GM12878 (cell line): ENCODE measurements around the gene MZT2A. TPM values are rescaled to one million over a fixed set of nuclear protein-coding genes. Genes with fewer than 3 reads are reported as not detected.
"Not testable (repeated sequence)": the region's sequence is repeated elsewhere in the genome, so short reads cannot be mapped to it uniquely, and the experiment has no call there.

Source experiments
- ATAC-seq: fragments of 200-7000 bp; cut with Tn5 transposase; 3 replicates; pipeline ENCODE4 v1.9.1; 2020; ENCODE audit warnings: mild to moderate bottlenecking, moderate library complexity
- BruUV-seq: library from RNA; stranded (reverse); fragments of 400-500 nt; replicated peaks from 2 replicates; lab custom pipeline; 2021; lab: Mats Ljungman, UMichigan
- CTCF ChIA-PET: fragments of 300-600 bp; sonication (Branson Sonifier 250); formaldehyde crosslinking; extraction: SDS; loops from one replicate; lab custom pipeline; 2021; ENCODE audit warnings: inconsistent platforms; lab: Yijun Ruan, JAX
- POLR2A ChIA-PET: fragments of 350-600 bp; formaldehyde crosslinking; extraction: SDS; loops from one replicate; lab custom pipeline; 2021; ENCODE audit warnings: inconsistent platforms; lab: Charles Lee
- RAD21 ChIA-PET: fragments of 300-600 bp; sonication (Branson Sonifier 250); formaldehyde crosslinking; loops from one replicate; lab custom pipeline; 2023; ENCODE audit warnings: antibody characterized with exemption; ENCODE audit not compliant: unreplicated experiment; lab: Charles Lee
- SMC1A ChIA-PET: fragments of 300-600 bp; sonication (Branson Sonifier 250); formaldehyde crosslinking; loops from one replicate; lab custom pipeline; 2023; ENCODE audit not compliant: unreplicated experiment, uncharacterized antibody; lab: Charles Lee
- DNase-seq: peaks from one replicate; pipeline ENCODE4 v3.0.0-alpha.2; 2011; ENCODE audit warnings: low read depth, low spot score
- FAIRE-seq: peaks from 3 replicates; lab custom pipeline; 2011; peaks lifted over from hg19 to GRCh38; lab: Jason Lieb, UNC
- H2AFZ ChIP-seq: 2 replicates; pipeline ENCODE4 v1.6.0; 2011; ENCODE audit warnings: low read depth, low read length, control low read depth; ENCODE audit not compliant: control insufficient read depth
- H3K27ac ChIP-seq: 2 replicates; pipeline ENCODE4 v1.5.1; 2011; ENCODE audit warnings: control low read depth; ENCODE audit not compliant: control insufficient read depth, insufficient read depth
- H3K27me3 ChIP-seq, 2 experiments: replicated peaks in 1 of 2; 2 replicates each; pipeline versions ENCODE4 v1.6.0 to v1.6.1; 2011; ENCODE audit warnings: low read length in 1 of 2; ENCODE audit not compliant: control insufficient read depth in 2 of 2, insufficient read depth in 2 of 2
- H3K36me3 ChIP-seq, 2 experiments: 2 replicates each; pipeline ENCODE4 v1.5.1; 2011; ENCODE audit warnings: low read length in 1 of 2; ENCODE audit not compliant: control insufficient read depth in 2 of 2, insufficient read depth in 2 of 2
- H3K4me1 ChIP-seq: 2 replicates; pipeline ENCODE4 v1.6.1; 2011; ENCODE audit warnings: mild to moderate bottlenecking, low read length, moderate library complexity, mixed read lengths; ENCODE audit not compliant: control insufficient read depth, insufficient read depth
- H3K4me2 ChIP-seq: 2 replicates; pipeline ENCODE4 v1.6.0; 2011; ENCODE audit warnings: control low read depth; ENCODE audit not compliant: control insufficient read depth, insufficient read depth
- H3K4me3 ChIP-seq: fragments of 200-600 bp; sonication (generic); 2 replicates; pipeline ENCODE4 v1.5.1; 2016
- H3K79me2 ChIP-seq: 2 replicates; pipeline ENCODE4 v1.6.0; 2011; ENCODE audit warnings: low read length; ENCODE audit not compliant: control insufficient read depth, insufficient read depth
- H3K9ac ChIP-seq: 2 replicates; pipeline ENCODE4 v1.8.0; 2011; ENCODE audit warnings: low read length, control low read depth, mixed read lengths; ENCODE audit not compliant: control insufficient read depth, insufficient read depth
- H3K9me3 ChIP-seq: replicated peaks from 3 replicates; pipeline ENCODE4 v1.5.1; 2011; ENCODE audit warnings: mild to moderate bottlenecking, low read length; ENCODE audit not compliant: control insufficient read depth, insufficient read depth
- H4K20me1 ChIP-seq: 2 replicates; pipeline ENCODE4 v1.6.0; 2011; ENCODE audit not compliant: control insufficient read depth, insufficient read depth
- NFYA ChIP-seq: IDR thresholded peaks from 2 replicates; pipeline ENCODE4 v1.6.1; 2011; ENCODE audit warnings: low read depth, mild to moderate bottlenecking, low read length, improper control_type of control experiment, borderline replicate concordance
- POLR2A ChIP-seq: IDR thresholded peaks from 2 replicates; pipeline ENCODE4 v1.6.1; 2011; ENCODE audit warnings: low read depth, mild to moderate bottlenecking, low read length
- WGBS: methylation state at CpG from one replicate; pipeline ENCODE4 v1.1.6; 2016; ENCODE audit warnings: low lambda C conversion rate; ENCODE audit not compliant: insufficient replicate concordance, insufficient coverage; ENCODE audit errors: missing lambda C conversion rate; 5-methylcytosine and 5-hydroxymethylcytosine counted together
- in situ Hi-C: fragments of 300-500 bp; cut with MboI; formaldehyde crosslinking; loops from 9 replicates; pipeline ENCODE4 v1.14.3; 2018; ENCODE audit warnings: mixed read lengths
- intact Hi-C: fragments of 100-400 bp; cut with micrococcal nuclease; formaldehyde crosslinking; loops from one replicate; pipeline ENCODE4 v1.14.2; 2022; ENCODE audit not compliant: unreplicated experiment
- polyA plus RNA-seq, 11 experiments: library from polyadenylated mRNA; depleted of rRNA in 4 of 11; unstranded in 6 of 11; stranded (reverse) in 5 of 11; fragments of >200 nt; fragmentation: Nextera tagmentation in 4 of 11; fragmentation: Illumina TruSeq in 1 of 11; extraction: Ambion mirVana in 4 of 11; extraction: Trizol in 1 of 11; gene quantifications; 1 replicate in 1 of 11; 2 replicates in 10 of 11; pipeline versions ENCODE4 v1.2.1 to v1.2.3, GENCODE V29; 2011 to 2016; ENCODE audit warnings: inconsistent platforms in 2 of 11, missing spikeins in 2 of 11, low read depth in 1 of 11
- total RNA-seq, 4 experiments: library from RNA; depleted of rRNA in 3 of 4; stranded (reverse); fragments of >200 nt in 3 of 4; fragmentation: Illumina TruSeq in 1 of 4; extraction: Trizol in 1 of 4; gene quantifications; 2 replicates each; pipeline versions ENCODE4 v1.2.1 to v1.2.3, GENCODE V29; 2013 to 2021
- TF ChIP-seq, protein P1 (sequence below), 3 experiments: IDR thresholded peaks in 2 of 3; conservative IDR thresholded peaks in 1 of 3; 2 replicates each; pipeline ENCODE4 v1.5.1; 2011; ENCODE audit warnings: low read depth in 3 of 3, low read length in 3 of 3, mild to moderate bottlenecking in 3 of 3, control low read depth in 2 of 3, moderate library complexity in 2 of 3, inconsistent platforms in 1 of 3, mixed read lengths in 1 of 3; ENCODE audit not compliant: control insufficient read depth in 2 of 3, insufficient read depth in 1 of 3; ENCODE audit errors: extremely low read depth in 1 of 3

The MZT2A gene
- total and polyA plus RNA-seq, 10 of the 15 experiments (the other 5 are each of a cell fraction or from before 2014, with no cell fraction given), result 6.3 to 325 (median 151) TPM

DNA sequence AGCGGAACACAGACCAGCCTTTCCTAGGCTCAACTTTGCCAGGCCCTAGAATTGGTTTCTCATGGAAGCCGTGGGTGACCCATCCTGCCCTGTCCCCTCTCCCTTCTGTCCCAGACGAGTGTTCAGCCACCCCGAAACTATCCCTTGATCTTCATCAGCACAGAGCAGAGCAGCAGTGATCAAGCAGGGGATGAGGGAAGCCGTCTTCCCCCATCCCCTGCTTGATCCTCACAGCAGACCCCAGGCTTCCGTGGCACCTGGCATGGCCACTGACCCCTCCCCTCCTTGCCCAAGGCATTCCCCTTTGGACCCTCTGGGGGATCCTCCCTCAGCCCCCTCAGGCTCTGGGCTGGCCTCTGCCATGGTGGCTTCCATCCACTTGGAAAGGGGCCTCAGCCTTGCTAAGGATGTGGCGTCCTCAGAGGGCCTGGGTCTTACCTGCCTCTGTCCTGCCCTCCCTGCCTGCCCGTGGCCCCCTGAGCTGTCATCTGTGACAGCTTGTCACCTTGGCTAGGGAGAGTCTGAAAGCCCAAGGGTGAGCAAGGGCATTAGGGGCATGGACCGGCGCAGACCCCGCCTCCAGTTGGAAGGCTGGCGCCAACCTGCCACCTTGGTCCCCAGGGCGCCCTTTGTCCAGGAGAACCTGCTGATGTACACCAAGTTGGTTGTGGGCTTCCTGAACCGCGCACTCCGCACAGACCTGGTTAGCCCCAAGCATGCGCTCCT is 25.1 kb upstream of the MZT2A start:
- H3K36me3 ChIP-seq, result peaks cover 0 to 21% of the 10 kb centered on the region in 2 experiments; a peak in 3 of 4 replicates
- TF ChIP-seq NFYA (no peak), POLR2A (0 out of 2 replicates have a peak, but pooled peaks have one; percentile 9)
- no peak overlapping the region for H3K27ac ChIP-seq
- peaks cover 16% of the 10 kb centered on the region for H3K4me1 ChIP-seq
- no peaks in the 10 kb centered on the region; the same call in 1 of the 2 replicates for H3K79me2 ChIP-seq
- in situ Hi-C loops (no loop called here), intact Hi-C loops (no loop called here)
- ATAC-seq, result no peak
- no peak overlapping the region for H3K9ac ChIP-seq
- no TSS peak for BruUV-seq
- ChIA-PET POLR2A (no interaction called here), CTCF (no interaction called here), RAD21 (no interaction called here), SMC1A (no interaction called here)
- H3K27me3 ChIP-seq, result no peaks in the 10 kb centered on the region
- DNase-seq, result no peak
- no peaks in the 10 kb centered on the region for H4K20me1 ChIP-seq
- no peak overlapping the region for H3K4me3 ChIP-seq
- no peak for FAIRE-seq
- WGBS, result 92% methylated on average over 17 of the region's 17 CpGs
- H3K9me3 ChIP-seq, result no peaks in the 10 kb centered on the region
- H2AFZ ChIP-seq, result no peak overlapping the region
- no peak overlapping the region for H3K4me2 ChIP-seq

DNA sequence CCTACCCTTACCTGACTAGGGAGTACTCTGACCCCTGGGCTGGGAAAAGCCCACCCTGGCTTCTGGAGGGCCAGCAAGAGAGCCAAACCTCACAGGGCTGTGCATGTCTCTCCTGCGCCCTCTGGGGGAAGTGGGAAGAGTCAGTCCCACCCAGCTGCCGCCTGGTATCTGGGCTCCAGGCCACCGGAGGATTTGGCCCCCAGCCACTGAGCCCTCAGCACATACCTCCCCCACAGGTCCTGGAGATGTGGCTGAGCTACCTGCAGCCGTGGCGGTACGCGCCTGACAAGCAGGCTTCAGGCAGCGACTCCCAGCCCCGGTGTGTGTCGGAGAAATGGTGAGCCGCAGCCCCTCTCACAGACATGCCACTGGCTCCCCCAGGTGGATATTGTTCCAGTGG is 24.4 kb upstream of the MZT2A start:
- H2AFZ ChIP-seq, DNase-seq, RAD21 ChIA-PET, H3K27me3 ChIP-seq, SMC1A ChIA-PET, intact Hi-C loops, H3K4me3 ChIP-seq: not testable (repeated sequence)
- TF ChIP-seq, protein P1, sequence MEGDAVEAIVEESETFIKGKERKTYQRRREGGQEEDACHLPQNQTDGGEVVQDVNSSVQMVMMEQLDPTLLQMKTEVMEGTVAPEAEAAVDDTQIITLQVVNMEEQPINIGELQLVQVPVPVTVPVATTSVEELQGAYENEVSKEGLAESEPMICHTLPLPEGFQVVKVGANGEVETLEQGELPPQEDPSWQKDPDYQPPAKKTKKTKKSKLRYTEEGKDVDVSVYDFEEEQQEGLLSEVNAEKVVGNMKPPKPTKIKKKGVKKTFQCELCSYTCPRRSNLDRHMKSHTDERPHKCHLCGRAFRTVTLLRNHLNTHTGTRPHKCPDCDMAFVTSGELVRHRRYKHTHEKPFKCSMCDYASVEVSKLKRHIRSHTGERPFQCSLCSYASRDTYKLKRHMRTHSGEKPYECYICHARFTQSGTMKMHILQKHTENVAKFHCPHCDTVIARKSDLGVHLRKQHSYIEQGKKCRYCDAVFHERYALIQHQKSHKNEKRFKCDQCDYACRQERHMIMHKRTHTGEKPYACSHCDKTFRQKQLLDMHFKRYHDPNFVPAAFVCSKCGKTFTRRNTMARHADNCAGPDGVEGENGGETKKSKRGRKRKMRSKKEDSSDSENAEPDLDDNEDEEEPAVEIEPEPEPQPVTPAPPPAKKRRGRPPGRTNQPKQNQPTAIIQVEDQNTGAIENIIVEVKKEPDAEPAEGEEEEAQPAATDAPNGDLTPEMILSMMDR (IDR thresholded peaks at IDR 0.05 in 2 of 3, conservative IDR thresholded peaks at IDR 0.05 in 1 of 3; ENCODE audit: control insufficient read depth in 2 of 3, extremely low read depth in 1 of 3, insufficient read depth in 1 of 3, low read depth in 3 of 3, low read length in 3 of 3), result peak in 2 of 3 experiments; percentile 20 to 35; a peak in 3 of 6 replicates
- TF ChIP-seq, all 136 proteins: peak for 1; not testable (repeated sequence) for 135
- POLR2A ChIA-PET, H3K9ac ChIP-seq, BruUV-seq, CTCF ChIA-PET, H3K4me2 ChIP-seq, FAIRE-seq, in situ Hi-C loops, H3K27ac ChIP-seq, H4K20me1 ChIP-seq, H3K9me3 ChIP-seq, H3K79me2 ChIP-seq: not testable (repeated sequence)
- WGBS, result 90% methylated on average over 11 of the region's 11 CpGs
- peaks cover 0 to 21% of the 10 kb centered on the region in 2 experiments; a peak in 3 of 4 replicates for H3K36me3 ChIP-seq
- ATAC-seq, result peak; percentile 7; the same call in 1 of the 3 replicates
- peaks cover 16% of the 10 kb centered on the region for H3K4me1 ChIP-seq
